ENCODE data around the gene CIB4. TPM values are rescaled to one million over a fixed set of nuclear protein-coding genes. Genes with fewer than 3 reads are reported as not detected.

CIB4 gene
- total RNA-seq, 1 donor from 2014 or later, result not detected

- ATAC-seq (no peak), DNase-seq (no peak)
These were observed 4.6 kb upstream of the CIB4 start for GRCh38 chr2:26645762-26646161.

GRCh38 chr2:26644188-26644835, 3.1 kb upstream of the CIB4 start:
- H3K27me3 ChIP-seq, result no peaks in the 10 kb centered on the region

More at GRCh38 chr2:26645762-26646161, 4.6 kb upstream of the CIB4 start:
- TF ChIP-seq CTCF (IDR thresholded peaks at IDR 0.05), result no peak
- H3K4me1 ChIP-seq, result peaks cover 3% of the 10 kb centered on the region
- H3K36me3 ChIP-seq, result no peaks in the 10 kb centered on the region
- intact Hi-C loops (cut with DNase I), result no loop called here
- H3K4me3 ChIP-seq, result no peak overlapping the region
- H3K27ac ChIP-seq, result no peak overlapping the region
- no peaks in the 10 kb centered on the region for H3K9me3 ChIP-seq
- H3K27me3 ChIP-seq, result no peaks in the 10 kb centered on the region

GRCh38 chr2:26642429-26642828, 1.3 kb upstream of the CIB4 start:
- intact Hi-C loops (cut with DNase I), result no loop called here
- Histone ChIP-seq H3K36me3 (no peaks in the 10 kb centered on the region), H3K27me3 (no peaks in the 10 kb centered on the region), H3K9me3 (no peaks in the 10 kb centered on the region), H3K27ac (no peak overlapping the region), H3K4me3 (no peak overlapping the region), H3K4me1 (peaks cover 7% of the 10 kb centered on the region)
- no peak for TF ChIP-seq CTCF (IDR thresholded peaks at IDR 0.05)
- ATAC-seq (no peak), DNase-seq (no peak)

More at GRCh38 chr2:26644188-26644835, 3.1 kb upstream of the CIB4 start:
- Histone ChIP-seq H3K36me3 (no peaks in the 10 kb centered on the region), H3K4me3 (no peak overlapping the region), H3K9me3 (no peaks in the 10 kb centered on the region), H3K4me1 (peaks cover 7% of the 10 kb centered on the region), H3K27ac (no peak overlapping the region)
- TF ChIP-seq CTCF (IDR thresholded peaks at IDR 0.05), result no peak
- DNase-seq (no peak), ATAC-seq (no peak)
- intact Hi-C loops (cut with DNase I), result no loop called here

GRCh38 chr2:26640331-26640745, 828 bp downstream of the CIB4 start:
- H3K9me3 ChIP-seq, result no peaks in the 10 kb centered on the region
- intact Hi-C loops (cut with DNase I), result no loop called here
- TF ChIP-seq CTCF (IDR thresholded peaks at IDR 0.05), result no peak
- DNase-seq, result no peak
- peak; percentile 57 for ATAC-seq
- no peak overlapping the region for H3K4me3 ChIP-seq
- H3K4me1 ChIP-seq, result peaks cover 7% of the 10 kb centered on the region
- no peaks in the 10 kb centered on the region for H3K27me3 ChIP-seq
- no peaks in the 10 kb centered on the region for H3K36me3 ChIP-seq
- no peak overlapping the region for H3K27ac ChIP-seq

GRCh38 chr2:26639685-26640243, 1.4 kb downstream of the CIB4 start:
- no peak for TF ChIP-seq CTCF (IDR thresholded peaks at IDR 0.05)
- Histone ChIP-seq H3K9me3 (no peaks in the 10 kb centered on the region), H3K27ac (no peak overlapping the region), H3K27me3 (no peaks in the 10 kb centered on the region), H3K4me3 (no peak overlapping the region), H3K36me3 (no peaks in the 10 kb centered on the region), H3K4me1 (peaks cover 7% of the 10 kb centered on the region)
- DNase-seq (no peak), ATAC-seq (no peak)
- intact Hi-C loops (cut with DNase I), result no loop called here

Data from upper lobe of right lung (tissue), 1 donor.